Stomach (tissue), 9 donors: ENCODE measurements around the gene TSC22D1. TPM values are rescaled to one million over a fixed set of nuclear protein-coding genes. Genes with fewer than 3 reads are reported as not detected.

Experiments used
- DNase-seq, 2 donors: peaks; one replicate each; pipeline versions ENCODE4 v3.0.0 to v3.0.0-alpha.2; 2013 to 2019
- H3K27ac ChIP-seq, 5 donors: fragments of 200-600 bp in 4 of 5; sonication (generic) in 4 of 5; one replicate each; pipeline ENCODE4 v1.5.1; 2013 to 2019; ENCODE audit warnings: mild to moderate bottlenecking in 1 of 5, moderate library complexity in 1 of 5
- H3K27me3 ChIP-seq, 3 donors: fragments of 200-600 bp; sonication (generic); one replicate each; pipeline ENCODE4 v1.5.1; 2017 to 2019; ENCODE audit warnings: mixed run types in 1 of 3
- H3K36me3 ChIP-seq, 4 donors: fragments of 200-600 bp; sonication (generic); 1 replicate in 3 of 4; 2 replicates in 1 of 4; pipeline ENCODE4 v1.5.1; 2016 to 2019
- H3K4me1 ChIP-seq, 4 donors: fragments of 200-600 bp; sonication (generic); one replicate each; pipeline ENCODE4 v1.5.1; 2016 to 2019
- H3K4me3 ChIP-seq, 4 donors: fragments of 200-600 bp; sonication (generic) in 3 of 4; one replicate each; pipeline ENCODE4 v1.5.1; 2016 to 2019; ENCODE audit warnings: mild to moderate bottlenecking in 1 of 4
- H3K9me3 ChIP-seq, 4 donors: fragments of 200-600 bp; sonication (generic); one replicate each; pipeline ENCODE4 v1.5.1; 2016 to 2019
- CTCF ChIP-seq, 7 experiments: fragments of 450-650 bp in 4 of 7; fragments of 200-600 bp in 3 of 7; sonication (generic) in 3 of 7; IDR thresholded peaks; one replicate each; pipeline ENCODE4 v1.5.1; 2016 to 2019; ENCODE audit warnings: antibody characterized with exemption in 7 of 7, control low read depth in 2 of 7, mild to moderate bottlenecking in 1 of 7
- EP300 ChIP-seq: sonication (generic); formaldehyde crosslinking; IDR thresholded peaks from one replicate; pipeline ENCODE4 v1.6.1; 2017; ENCODE audit warnings: antibody characterized with exemption
- POLR2A ChIP-seq, 4 donors: fragments of 450-650 bp; IDR thresholded peaks; one replicate each; pipeline ENCODE4 v1.6.1; 2016; ENCODE audit warnings: antibody characterized with exemption in 4 of 4, control low read depth in 2 of 4, mild to moderate bottlenecking in 1 of 4, moderate library complexity in 1 of 4
- POLR2AphosphoS5 ChIP-seq, 3 donors: sonication (generic); formaldehyde crosslinking; IDR thresholded peaks; one replicate each; pipeline ENCODE4 v1.6.1; 2016; ENCODE audit warnings: antibody characterized with exemption in 3 of 3
- WGBS, 5 donors: extraction: QIAGEN DNeasy Blood & Tissue Kit in 3 of 5; methylation state at CpG; one replicate each; pipeline versions ENCODE4 v1.1.5 to v1.1.7; 2013 to 2018; 5-methylcytosine and 5-hydroxymethylcytosine counted together
- intact Hi-C: fragments of 100-400 bp; cut with DNase I; formaldehyde crosslinking; loops from one replicate; pipeline ENCODE4 v1.15.1; 2023; ENCODE audit warnings: low total_unique reads
- polyA plus RNA-seq, 3 donors: library from polyadenylated mRNA; stranded (reverse); fragments of 200-250 nt; gene quantifications; one replicate each; pipeline ENCODE4 v1.2.3, GENCODE V29; 2013
- total RNA-seq, 5 donors: library from RNA; depleted of rRNA; stranded (reverse); fragments of >200 nt; gene quantifications; one replicate each; pipeline versions ENCODE4 v1.1.0 to v1.2.3, GENCODE V29; 2014 to 2016
- donor health status: healthy with polysubstance abuse.
- donor health status: Bipolar disorder and iron deficiency.
- donor health status: healthy.

The TSC22D1 gene
- total and polyA plus RNA-seq, 8 donors = 26.1 to 195 (median 111) TPM

- no peaks in the 10 kb centered on the region for H3K27me3 ChIP-seq
- no peaks in the 10 kb centered on the region for H3K36me3 ChIP-seq
- 78 to 84% (median 80%) methylated on average over 4 of the region's 4 CpGs for WGBS, 5 donors
- intact Hi-C loops = no loop called here
- H3K4me3 ChIP-seq = no peak overlapping the region
- H3K27ac ChIP-seq = no peak overlapping the region
- H3K4me1 ChIP-seq = peaks cover 0 to 8% (median 2%) of the 10 kb centered on the region in 4 donors
- TF ChIP-seq CTCF (IDR thresholded peaks at IDR 0.05) (no peak), POLR2A (IDR thresholded peaks at IDR 0.05) (no peak), POLR2AphosphoS5 (IDR thresholded peaks at IDR 0.05) (no peak), EP300 (no peak)
- H3K9me3 ChIP-seq = no peaks in the 10 kb centered on the region
- no peak for DNase-seq
These were observed 72.0 kb downstream of the TSC22D1 start for GRCh38 chr13:44504116-44504515.

- intact Hi-C loops = no loop called here
These were observed 77.2 kb downstream of the TSC22D1 start for GRCh38 chr13:44498969-44499368.

GRCh38 chr13:44498502-44498901 lies 77.6 kb downstream of the TSC22D1 start:
- TF ChIP-seq POLR2A (IDR thresholded peaks at IDR 0.05) = no peak
- TF ChIP-seq POLR2AphosphoS5 (IDR thresholded peaks at IDR 0.05) = no peak
- no peak for TF ChIP-seq EP300
- TF ChIP-seq CTCF (IDR thresholded peaks at IDR 0.05) = no peak
- WGBS, 5 donors = 87 to 98% (median 97%) methylated on average over 3 of the region's 3 CpGs
- Histone ChIP-seq H3K36me3 (no peaks in the 10 kb centered on the region), H3K4me1 (no peaks in the 10 kb centered on the region), H3K27me3 (no peaks in the 10 kb centered on the region), H3K9me3 (no peaks in the 10 kb centered on the region), H3K27ac (no peak overlapping the region), H3K4me3 (no peak overlapping the region)
- no peak for DNase-seq
- intact Hi-C loops = no loop called here

More at GRCh38 chr13:44498969-44499368, 77.2 kb downstream of the TSC22D1 start:
- no peak overlapping the region for H3K27ac ChIP-seq
- no peaks in the 10 kb centered on the region for H3K9me3 ChIP-seq
- H3K4me1 ChIP-seq = no peaks in the 10 kb centered on the region
- no peak for DNase-seq
- no peaks in the 10 kb centered on the region for H3K36me3 ChIP-seq
- TF ChIP-seq EP300 (no peak), POLR2A (IDR thresholded peaks at IDR 0.05) (no peak), CTCF (IDR thresholded peaks at IDR 0.05) (no peak), POLR2AphosphoS5 (IDR thresholded peaks at IDR 0.05) (no peak)
- no peaks in the 10 kb centered on the region for H3K27me3 ChIP-seq
- H3K4me3 ChIP-seq = no peak overlapping the region

- intact Hi-C loops = no loop called here
- no peak for DNase-seq
- Histone ChIP-seq H3K4me3 (no peak overlapping the region), H3K9me3 (no peaks in the 10 kb centered on the region), H3K27ac (no peak overlapping the region), H3K4me1 (peaks cover 0 to 6% (median 0%) of the 10 kb centered on the region in 4 donors), H3K27me3 (no peaks in the 10 kb centered on the region), H3K36me3 (no peaks in the 10 kb centered on the region)
- TF ChIP-seq POLR2AphosphoS5 (IDR thresholded peaks at IDR 0.05) (no peak), EP300 (no peak), POLR2A (IDR thresholded peaks at IDR 0.05) (no peak), CTCF (IDR thresholded peaks at IDR 0.05) (no peak)
These were observed 78.3 kb downstream of the TSC22D1 start for GRCh38 chr13:44497801-44498200.
